ENCODE results near the gene TBC1D5.

DNA sequence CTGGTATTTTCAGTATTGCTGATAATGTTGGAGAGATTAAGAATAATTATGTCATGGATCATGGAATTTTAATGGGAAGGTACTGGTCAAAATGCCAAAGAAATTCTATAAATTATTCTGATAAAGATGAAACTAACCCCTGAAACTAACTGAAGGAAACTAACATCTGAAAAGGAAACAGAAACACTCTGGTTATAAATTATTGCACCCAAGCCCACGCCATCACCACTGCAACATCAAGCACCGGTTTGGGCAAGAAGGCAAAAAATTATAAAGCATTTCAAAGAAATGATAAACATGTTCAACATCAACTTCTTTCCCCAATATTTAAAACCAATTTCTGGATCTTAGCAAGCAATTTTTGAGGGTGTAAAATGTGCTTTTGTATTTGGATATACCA is 372.5 kb downstream of the TBC1D5 start:
- no peak for TF ChIP-seq MYC (IDR thresholded peaks at IDR 0.05; ENCODE audit: low read depth, low read length)
- no peak for TF ChIP-seq POLR2A (IDR thresholded peaks at IDR 0.05; ENCODE audit: extremely low read depth, insufficient read length)
- TF ChIP-seq, protein P1, sequence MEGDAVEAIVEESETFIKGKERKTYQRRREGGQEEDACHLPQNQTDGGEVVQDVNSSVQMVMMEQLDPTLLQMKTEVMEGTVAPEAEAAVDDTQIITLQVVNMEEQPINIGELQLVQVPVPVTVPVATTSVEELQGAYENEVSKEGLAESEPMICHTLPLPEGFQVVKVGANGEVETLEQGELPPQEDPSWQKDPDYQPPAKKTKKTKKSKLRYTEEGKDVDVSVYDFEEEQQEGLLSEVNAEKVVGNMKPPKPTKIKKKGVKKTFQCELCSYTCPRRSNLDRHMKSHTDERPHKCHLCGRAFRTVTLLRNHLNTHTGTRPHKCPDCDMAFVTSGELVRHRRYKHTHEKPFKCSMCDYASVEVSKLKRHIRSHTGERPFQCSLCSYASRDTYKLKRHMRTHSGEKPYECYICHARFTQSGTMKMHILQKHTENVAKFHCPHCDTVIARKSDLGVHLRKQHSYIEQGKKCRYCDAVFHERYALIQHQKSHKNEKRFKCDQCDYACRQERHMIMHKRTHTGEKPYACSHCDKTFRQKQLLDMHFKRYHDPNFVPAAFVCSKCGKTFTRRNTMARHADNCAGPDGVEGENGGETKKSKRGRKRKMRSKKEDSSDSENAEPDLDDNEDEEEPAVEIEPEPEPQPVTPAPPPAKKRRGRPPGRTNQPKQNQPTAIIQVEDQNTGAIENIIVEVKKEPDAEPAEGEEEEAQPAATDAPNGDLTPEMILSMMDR (IDR thresholded peaks at IDR 0.05; ENCODE audit: low read depth, low read length), result no peak

All from NB4 (cell line).